Activated CD4-positive, alpha-beta memory T cell treated with anti-CD3 and anti-CD28 coated beads for 36 hours (primary cell): ENCODE data around the gene MS4A4E. TPM values are rescaled to one million over a fixed set of nuclear protein-coding genes. Genes with fewer than 3 reads are reported as not detected.

ENCODE experiments used
- CTCF ChIA-PET: fragments of 350-600 bp; sonication (Branson Sonifier 250); formaldehyde crosslinking; loops from one replicate; lab custom pipeline; 2021; ENCODE audit warnings: antibody characterized with exemption, inconsistent platforms; lab: Charles Lee
- POLR2A ChIA-PET: fragments of 350-600 bp; sonication (Branson Sonifier 250); formaldehyde crosslinking; loops from one replicate; lab custom pipeline; 2021; ENCODE audit warnings: antibody characterized with exemption; lab: Charles Lee
- DNase-seq: peaks from one replicate; pipeline ENCODE4 v3.0.0-alpha.2; 2020
- H3K27ac Mint-ChIP-seq: one replicate; pipeline ENCODE4 v1.8.0; 2021; ENCODE audit warnings: mixed read lengths
- H3K27me3 Mint-ChIP-seq: one replicate; pipeline ENCODE4 v1.8.0; 2021; ENCODE audit warnings: mixed read lengths
- H3K36me3 Mint-ChIP-seq: one replicate; pipeline ENCODE4 v1.8.0; 2021; ENCODE audit warnings: mixed read lengths
- H3K4me1 Mint-ChIP-seq: one replicate; pipeline ENCODE4 v1.8.0; 2021; ENCODE audit warnings: low read depth, mixed read lengths
- H3K4me3 Mint-ChIP-seq: one replicate; pipeline ENCODE4 v1.8.0; 2021; ENCODE audit warnings: mild to moderate bottlenecking, mixed read lengths
- H3K9me3 Mint-ChIP-seq: one replicate; pipeline ENCODE4 v1.8.0; 2021; ENCODE audit warnings: mixed read lengths
- intact Hi-C: fragments of 100-400 bp; cut with micrococcal nuclease; formaldehyde crosslinking; loops from one replicate; pipeline ENCODE4 v1.15.1; 2023
- total RNA-seq, 2 experiments: library from RNA; stranded (reverse); gene quantifications; one replicate each; pipeline ENCODE4 v1.2.3, GENCODE V29; 2021

MS4A4E gene
- total RNA-seq, 2 experiments from 2014 or later, result not detected

GRCh38 chr11:60257956-60258722, 15.2 kb upstream of the MS4A4E start:
- H3K36me3 Mint-ChIP-seq, result no peaks in the 10 kb centered on the region
- no peak for DNase-seq
- no peak overlapping the region for H3K27ac Mint-ChIP-seq
- POLR2A ChIA-PET, result no interaction called here
- peaks cover 10% of the 10 kb centered on the region for H3K27me3 Mint-ChIP-seq
- intact Hi-C loops, result no loop called here
- H3K4me3 Mint-ChIP-seq, result no peak overlapping the region
- H3K4me1 Mint-ChIP-seq, result no peaks in the 10 kb centered on the region
- peaks cover 8% of the 10 kb centered on the region for H3K9me3 Mint-ChIP-seq
- CTCF ChIA-PET, result no interaction called here

- DNase-seq, result no peak
- no peaks in the 10 kb centered on the region for H3K4me1 Mint-ChIP-seq
- no peak overlapping the region for H3K27ac Mint-ChIP-seq
- peaks cover 19% of the 10 kb centered on the region for H3K27me3 Mint-ChIP-seq
- no peak overlapping the region for H3K4me3 Mint-ChIP-seq
- H3K36me3 Mint-ChIP-seq, result no peaks in the 10 kb centered on the region
- CTCF ChIA-PET, result interaction anchor here (0.8 kb wide), 1 partner anchor 12 kb away, joined by 4 read pairs; no protein-coding TSS in a partner anchor
- POLR2A ChIA-PET, result no interaction called here
- peaks cover 8% of the 10 kb centered on the region for H3K9me3 Mint-ChIP-seq
- intact Hi-C loops, result no loop called here
Measured at GRCh38 chr11:60252213-60253108, 9.5 kb upstream of the MS4A4E start.

GRCh38 chr11:60251485-60252212, 8.7 kb upstream of the MS4A4E start:
- CTCF ChIA-PET, result no interaction called here
- Mint-ChIP-seq H3K36me3 (no peaks in the 10 kb centered on the region), H3K27me3 (peaks cover 19% of the 10 kb centered on the region), H3K27ac (no peak overlapping the region), H3K4me1 (no peaks in the 10 kb centered on the region), H3K4me3 (no peak overlapping the region), H3K9me3 (peaks cover 8% of the 10 kb centered on the region)
- intact Hi-C loops, result no loop called here
- POLR2A ChIA-PET, result no interaction called here
- no peak for DNase-seq

GRCh38 chr11:60241786-60242185, 1.2 kb downstream of the MS4A4E start:
- CTCF ChIA-PET, result no interaction called here
- Mint-ChIP-seq H3K27me3 (peaks cover 23% of the 10 kb centered on the region), H3K4me3 (no peak overlapping the region)

GRCh38 chr11:60240662-60241061, 2.3 kb downstream of the MS4A4E start:
- no peak overlapping the region for H3K27ac Mint-ChIP-seq
- H3K36me3 Mint-ChIP-seq, result no peaks in the 10 kb centered on the region
- POLR2A ChIA-PET, result no interaction called here
- no peak for DNase-seq
- no peaks in the 10 kb centered on the region for H3K4me1 Mint-ChIP-seq
- H3K27me3 Mint-ChIP-seq, result peaks cover 23% of the 10 kb centered on the region
- CTCF ChIA-PET, result no interaction called here
- intact Hi-C loops, result no loop called here
- H3K4me3 Mint-ChIP-seq, result no peak overlapping the region
- H3K9me3 Mint-ChIP-seq, result no peaks in the 10 kb centered on the region

More at GRCh38 chr11:60241786-60242185, 1.2 kb downstream of the MS4A4E start:
- intact Hi-C loops, result no loop called here
- Mint-ChIP-seq H3K9me3 (no peaks in the 10 kb centered on the region), H3K27ac (no peak overlapping the region), H3K4me1 (no peaks in the 10 kb centered on the region), H3K36me3 (no peaks in the 10 kb centered on the region)
- POLR2A ChIA-PET, result no interaction called here
- no peak for DNase-seq

GRCh38 chr11:60235321-60235720, 7.6 kb downstream of the MS4A4E start:
- CTCF ChIA-PET, result interaction anchor here (0.6 to 1.0 kb wide), 2 partner anchors 11 to 442 kb away, joined by 3 to 4 read pairs; no protein-coding TSS in a partner anchor
- Mint-ChIP-seq H3K27me3 (peaks cover 15% of the 10 kb centered on the region), H3K27ac (no peak overlapping the region), H3K4me3 (no peak overlapping the region), H3K9me3 (no peaks in the 10 kb centered on the region), H3K36me3 (no peaks in the 10 kb centered on the region), H3K4me1 (no peaks in the 10 kb centered on the region)
- intact Hi-C loops, result no loop called here
- POLR2A ChIA-PET, result no interaction called here
- no peak for DNase-seq

- H3K36me3 Mint-ChIP-seq, result no peaks in the 10 kb centered on the region
- H3K9me3 Mint-ChIP-seq, result no peaks in the 10 kb centered on the region
- no peak overlapping the region for H3K27ac Mint-ChIP-seq
- no peak for DNase-seq
- peaks cover 3% of the 10 kb centered on the region for H3K27me3 Mint-ChIP-seq
- H3K4me3 Mint-ChIP-seq, result no peak overlapping the region
- POLR2A ChIA-PET, result no interaction called here
- H3K4me1 Mint-ChIP-seq, result no peaks in the 10 kb centered on the region
- intact Hi-C loops, result no loop called here
- CTCF ChIA-PET, result interaction anchor here (0.7 kb wide), 1 partner anchor 636 kb away, joined by 4 read pairs; no protein-coding TSS in a partner anchor
Measured at GRCh38 chr11:60230681-60231080, 12.3 kb downstream of the MS4A4E start.

- intact Hi-C loops, result no loop called here
- no peak for DNase-seq
- POLR2A ChIA-PET, result no interaction called here
- CTCF ChIA-PET, result no interaction called here
- H3K36me3 Mint-ChIP-seq, result no peaks in the 10 kb centered on the region
- H3K4me1 Mint-ChIP-seq, result no peaks in the 10 kb centered on the region
- no peaks in the 10 kb centered on the region for H3K9me3 Mint-ChIP-seq
- peaks cover 11% of the 10 kb centered on the region for H3K27me3 Mint-ChIP-seq
- H3K4me3 Mint-ChIP-seq, result no peak overlapping the region
- H3K27ac Mint-ChIP-seq, result no peak overlapping the region
Measured at GRCh38 chr11:60222141-60222540, 20.8 kb downstream of the MS4A4E start.

- no peaks in the 10 kb centered on the region for H3K36me3 Mint-ChIP-seq
- no peak overlapping the region for H3K27ac Mint-ChIP-seq
- H3K9me3 Mint-ChIP-seq, result no peaks in the 10 kb centered on the region
- intact Hi-C loops, result no loop called here
- no peaks in the 10 kb centered on the region for H3K4me1 Mint-ChIP-seq
- no peak overlapping the region for H3K4me3 Mint-ChIP-seq
- no peak for DNase-seq
- POLR2A ChIA-PET, result no interaction called here
- H3K27me3 Mint-ChIP-seq, result peaks cover 12% of the 10 kb centered on the region
- CTCF ChIA-PET, result no interaction called here
Measured at GRCh38 chr11:60221692-60222091, 21.2 kb downstream of the MS4A4E start.

GRCh38 chr11:60221181-60221580, 21.8 kb downstream of the MS4A4E start:
- Mint-ChIP-seq H3K4me1 (no peaks in the 10 kb centered on the region), H3K9me3 (no peaks in the 10 kb centered on the region), H3K27ac (no peak overlapping the region), H3K4me3 (no peak overlapping the region), H3K36me3 (no peaks in the 10 kb centered on the region), H3K27me3 (peaks cover 15% of the 10 kb centered on the region)
- no peak for DNase-seq
- ChIA-PET CTCF (no interaction called here), POLR2A (no interaction called here)
- intact Hi-C loops, result no loop called here

- no peaks in the 10 kb centered on the region for H3K36me3 Mint-ChIP-seq
- H3K27me3 Mint-ChIP-seq, result peaks cover 18% of the 10 kb centered on the region
- no peak for DNase-seq
- no peak overlapping the region for H3K4me3 Mint-ChIP-seq
- ChIA-PET POLR2A (interaction anchor here (0.6 kb wide), 1 partner anchor 564 kb away, joined by 3 read pairs; no protein-coding TSS in a partner anchor), CTCF (no interaction called here)
- no peak overlapping the region for H3K27ac Mint-ChIP-seq
- no peaks in the 10 kb centered on the region for H3K4me1 Mint-ChIP-seq
- no peaks in the 10 kb centered on the region for H3K9me3 Mint-ChIP-seq
- intact Hi-C loops, result no loop called here
Measured at GRCh38 chr11:60214386-60214785, 28.6 kb downstream of the MS4A4E start.

GRCh38 chr11:60211206-60211605, 31.7 kb downstream of the MS4A4E start:
- ChIA-PET CTCF (interaction anchor here (1.4 kb wide), 1 partner anchor 152 kb away, joined by 4 read pairs; no protein-coding TSS in a partner anchor), POLR2A (no interaction called here)
- Mint-ChIP-seq H3K36me3 (no peaks in the 10 kb centered on the region), H3K4me1 (peaks cover 7% of the 10 kb centered on the region), H3K4me3 (no peak overlapping the region), H3K27ac (no peak overlapping the region), H3K9me3 (no peaks in the 10 kb centered on the region), H3K27me3 (peaks cover 30% of the 10 kb centered on the region)
- no peak for DNase-seq
- intact Hi-C loops, result no loop called here
